HCT116 (cell line): Measurements from ENCODE around the gene BEND6. TPM values are rescaled to one million over a fixed set of nuclear protein-coding genes. Genes with fewer than 3 reads are reported as not detected.

Experiments used
- ATAC-seq: fragments of 200-7000 bp; cut with Tn5 transposase; 2 replicates; pipeline ENCODE4 v1.9.1; 2020; ENCODE audit warnings: mild to moderate bottlenecking, moderate library complexity
- BruUV-seq: library from RNA; stranded (reverse); fragments of 400-500 nt; replicated peaks from 2 replicates; lab custom pipeline; 2021; lab: Mats Ljungman, UMichigan
- CTCF ChIA-PET: fragments of 300-600 bp; sonication (Branson Sonifier 250); formaldehyde crosslinking; loops from one replicate; lab custom pipeline; 2021; ENCODE audit warnings: antibody characterized with exemption; lab: Charles Lee
- POLR2A ChIA-PET: fragments of 300-600, 350-600 bp; sonication (Branson Sonifier 250); formaldehyde crosslinking; loops from one replicate; lab custom pipeline; 2021; ENCODE audit warnings: antibody characterized with exemption; lab: Charles Lee
- RAD21 ChIA-PET, 2 experiments: fragments of 300-600 bp; sonication (Branson Sonifier 250); formaldehyde crosslinking; loops; one replicate each; lab custom pipeline; 2023; ENCODE audit warnings: low total read pairs in 2 of 2; ENCODE audit not compliant: uncharacterized antibody in 2 of 2, unreplicated experiment in 2 of 2, low non-redundant PET in 1 of 2; lab: Charles Lee
- DNase-seq: peaks from one replicate; pipeline ENCODE4 v3.0.0-alpha.2; 2010; ENCODE audit warnings: low read depth, low spot score
- H2AFZ ChIP-seq: fragments of 200-600 bp; shearing (Covaris generic), sonication (generic); 2 replicates; pipeline ENCODE4 v1.6.1; 2017; ENCODE audit warnings: low read depth, mixed run types, mixed read lengths, antibody characterized with exemption, low read length; ENCODE audit not compliant: poor library complexity, severe bottlenecking
- H3K27ac ChIP-seq: 2 replicates; pipeline ENCODE4 v1.5.1; 2012; ENCODE audit warnings: low read depth, low read length
- H3K27me3 ChIP-seq: fragments of 200-600 bp; sonication (generic); 2 replicates; pipeline ENCODE4 v1.6.1; 2016; ENCODE audit warnings: mixed run types, low read length, mixed read lengths; ENCODE audit not compliant: insufficient read depth
- H3K36me3 ChIP-seq, 2 experiments: fragments of 200-500 bp in 1 of 2; fragments of 200-600 bp in 1 of 2; sonication (Bioruptor generic) in 1 of 2; sonication (generic) in 1 of 2; 2 replicates each; pipeline versions ENCODE4 v1.5.1 to v1.6.1; 2014 to 2016; ENCODE audit warnings: low read length in 2 of 2, inconsistent platforms in 1 of 2, mixed read lengths in 1 of 2, mixed run types in 1 of 2; ENCODE audit not compliant: insufficient read depth in 2 of 2, control insufficient read depth in 1 of 2
- H3K4me1 ChIP-seq, 2 experiments: fragments of 200-600 bp in 1 of 2; sonication (generic) in 1 of 2; 2 replicates each; pipeline versions ENCODE4 v1.5.1 to v1.6.1; 2012 to 2017; ENCODE audit warnings: low read length in 2 of 2, inconsistent platforms in 1 of 2, mild to moderate bottlenecking in 1 of 2, mixed read lengths in 1 of 2, mixed run types in 1 of 2, moderate library complexity in 1 of 2; ENCODE audit not compliant: insufficient read depth in 2 of 2, control insufficient read depth in 1 of 2
- H3K4me2 ChIP-seq: fragments of 200-600 bp; sonication (generic); 2 replicates; pipeline ENCODE4 v1.6.1; 2017; ENCODE audit warnings: mixed run types, low read length, mixed read lengths
- H3K4me3 ChIP-seq, 2 experiments: fragments of 200-600 bp in 1 of 2; sonication (generic) in 1 of 2; replicated peaks in 1 of 2; 2 replicates each; pipeline ENCODE4 v1.5.1; 2011 to 2016; ENCODE audit warnings: low read length in 2 of 2, control low read depth in 1 of 2, low read depth in 1 of 2, mild to moderate bottlenecking in 1 of 2, mixed read lengths in 1 of 2, mixed run types in 1 of 2
- H3K79me2 ChIP-seq: fragments of 200-600 bp; sonication (generic); 2 replicates; pipeline ENCODE4 v1.6.1; 2017; ENCODE audit warnings: mild to moderate bottlenecking, mixed run types, low read length, moderate library complexity, mixed read lengths; ENCODE audit not compliant: insufficient read depth
- H3K9ac ChIP-seq: fragments of 200-600 bp; sonication (generic); 2 replicates; pipeline ENCODE4 v1.6.1; 2016; ENCODE audit warnings: low read length, mixed read lengths
- H3K9me2 ChIP-seq: fragments of 200-600 bp; sonication (generic), shearing (Covaris generic); 2 replicates; pipeline ENCODE4 v1.6.1; 2017; ENCODE audit warnings: mixed run types, mild to moderate bottlenecking, moderate library complexity; ENCODE audit not compliant: insufficient read depth
- H3K9me3 ChIP-seq, 2 experiments: fragments of 200-500 bp in 1 of 2; fragments of 200-600 bp in 1 of 2; sonication (Bioruptor generic) in 1 of 2; sonication (generic) in 1 of 2; 2 replicates each; pipeline ENCODE4 v1.6.1; 2014 to 2017; ENCODE audit warnings: low read length in 2 of 2, mixed read lengths in 2 of 2, inconsistent platforms in 1 of 2, low read depth in 1 of 2, mild to moderate bottlenecking in 1 of 2, mixed run types in 1 of 2, moderate library complexity in 1 of 2; ENCODE audit not compliant: control insufficient read depth in 1 of 2, insufficient read depth in 1 of 2
- H4K20me1 ChIP-seq: fragments of 200-600 bp; sonication (generic), shearing (Covaris generic); 2 replicates; pipeline ENCODE4 v1.6.1; 2017; ENCODE audit warnings: mixed run types, mild to moderate bottlenecking, moderate library complexity; ENCODE audit not compliant: insufficient read depth
- ATF3 ChIP-seq: IDR thresholded peaks from 2 replicates; pipeline ENCODE4 v1.6.1; 2012
- EGR1 ChIP-seq: IDR thresholded peaks from 2 replicates; pipeline ENCODE4 v1.6.1; 2012; ENCODE audit warnings: low read depth
- ELF1 ChIP-seq: IDR thresholded peaks from 2 replicates; pipeline ENCODE4 v1.6.1; 2012; ENCODE audit warnings: low read depth, borderline replicate concordance
- EZH2phosphoT487 ChIP-seq: fragments of 200-600 bp; IDR thresholded peaks from 2 replicates; pipeline ENCODE4 v1.6.1; 2018; ENCODE audit warnings: antibody characterized with exemption, borderline replicate concordance
- POLR2A ChIP-seq: IDR thresholded peaks from 2 replicates; pipeline ENCODE4 v1.7.0; 2011; ENCODE audit warnings: borderline replicate concordance; ENCODE audit not compliant: insufficient read depth, insufficient read length; ENCODE audit errors: extremely low read depth
- RAD21 ChIP-seq: IDR thresholded peaks from 2 replicates; pipeline ENCODE4 v1.6.1; 2012; ENCODE audit warnings: low read depth, mild to moderate bottlenecking
- REST ChIP-seq: IDR thresholded peaks from 2 replicates; pipeline ENCODE4 v1.6.1; 2012; ENCODE audit warnings: low read depth
- SP1 ChIP-seq: IDR thresholded peaks from 2 replicates; pipeline ENCODE4 v1.6.1; 2012; ENCODE audit warnings: low read depth
- TCF7L2 ChIP-seq: IDR thresholded peaks from 2 replicates; pipeline ENCODE4 v1.7.0; 2011; ENCODE audit warnings: borderline replicate concordance, inconsistent platforms; ENCODE audit not compliant: insufficient read depth, insufficient read length; ENCODE audit errors: extremely low read depth
- YY1 ChIP-seq: IDR thresholded peaks from 2 replicates; pipeline ENCODE4 v1.6.1; 2011; ENCODE audit warnings: low read length, low read depth, moderate library complexity, mild to moderate bottlenecking; ENCODE audit not compliant: insufficient replicate concordance; ENCODE audit errors: extremely low read depth
- ZBTB33 ChIP-seq: IDR thresholded peaks from 2 replicates; pipeline ENCODE4 v1.6.1; 2011; ENCODE audit warnings: mild to moderate bottlenecking, low read length, moderate library complexity; ENCODE audit not compliant: insufficient replicate concordance; ENCODE audit errors: extremely low read depth
- ZFX ChIP-seq: fragments of 450-650 bp; IDR thresholded peaks from 2 replicates; pipeline ENCODE4 v1.6.1; 2017
- ZNF274 ChIP-seq: fragments of 200-500 bp; sonication (Bioruptor generic); IDR thresholded peaks from 2 replicates; pipeline ENCODE4 v1.6.1; 2014; ENCODE audit warnings: mild to moderate bottlenecking, low read depth, low read length, inconsistent platforms
- intact Hi-C: fragments of 100-400 bp; cut with micrococcal nuclease; formaldehyde crosslinking; loops from 2 replicates; pipeline ENCODE4 v1.10.0; 2022
- total RNA-seq: library from RNA; stranded (reverse); gene quantifications from one replicate; pipeline ENCODE4 v1.2.1, GENCODE V29; 2021; ENCODE audit not compliant: unreplicated experiment
- TF ChIP-seq, protein P1 (sequence below), 3 experiments: fragments of 200-600 bp in 1 of 3; sonication (generic) in 1 of 3; IDR thresholded peaks in 2 of 3; conservative IDR thresholded peaks in 1 of 3; 2 replicates each; pipeline ENCODE4 v1.5.1; 2012 to 2017; ENCODE audit warnings: low read depth in 2 of 3, low read length in 2 of 3, antibody characterized with exemption in 1 of 3, borderline replicate concordance in 1 of 3, control low read depth in 1 of 3, mild to moderate bottlenecking in 1 of 3, mixed read lengths in 1 of 3, mixed run types in 1 of 3, moderate library complexity in 1 of 3; ENCODE audit not compliant: insufficient read depth in 1 of 3
- TF ChIP-seq, protein P2 (sequence below): IDR thresholded peaks from 2 replicates; pipeline ENCODE4 v1.6.1; 2012

The BEND6 gene
- total RNA-seq, 1 experiment from 2014 or later: 4.0 TPM

GRCh38 chr6:56914798-56915658 lies 39.9 kb upstream of the BEND6 start:
- RAD21 ChIA-PET: interaction anchor here in 1 of 2 experiments (1.2 kb wide), 1 partner anchor 24 kb away, joined by 3 read pairs; no protein-coding TSS in a partner anchor
- no peak for DNase-seq
- Histone ChIP-seq H3K9me3 (no peaks in the 10 kb centered on the region), H4K20me1 (no peaks in the 10 kb centered on the region; the same call in 1 of the 2 replicates), H3K9me2 (no peaks in the 10 kb centered on the region), H3K4me1 (peaks cover 54 to 73% of the 10 kb centered on the region in 2 experiments), H3K27me3 (no peaks in the 10 kb centered on the region), H3K36me3 (no peaks in the 10 kb centered on the region), H3K4me3 (no peak overlapping the region), H2AFZ (no peak overlapping the region), H3K4me2 (peak overlapping the region; percentile 8; the same call in 1 of the 2 replicates), H3K9ac (no peak overlapping the region), H3K27ac (no peak overlapping the region), H3K79me2 (peaks cover 75% of the 10 kb centered on the region)
- CTCF ChIA-PET: interaction anchor here (2.4 kb wide), 1 partner anchor 11 kb away, joined by 10 read pairs; no protein-coding TSS in a partner anchor
- POLR2A ChIA-PET: no interaction called here
- TF ChIP-seq POLR2A: no peak
- TF ChIP-seq ZNF274: no peak
- TF ChIP-seq TCF7L2: no peak
- TF ChIP-seq EGR1: no peak
- TF ChIP-seq YY1: no peak
- TF ChIP-seq EZH2phosphoT487: no peak
- TF ChIP-seq SP1: no peak
- no peak for TF ChIP-seq ELF1
- no peak for TF ChIP-seq REST
- TF ChIP-seq, protein P1, sequence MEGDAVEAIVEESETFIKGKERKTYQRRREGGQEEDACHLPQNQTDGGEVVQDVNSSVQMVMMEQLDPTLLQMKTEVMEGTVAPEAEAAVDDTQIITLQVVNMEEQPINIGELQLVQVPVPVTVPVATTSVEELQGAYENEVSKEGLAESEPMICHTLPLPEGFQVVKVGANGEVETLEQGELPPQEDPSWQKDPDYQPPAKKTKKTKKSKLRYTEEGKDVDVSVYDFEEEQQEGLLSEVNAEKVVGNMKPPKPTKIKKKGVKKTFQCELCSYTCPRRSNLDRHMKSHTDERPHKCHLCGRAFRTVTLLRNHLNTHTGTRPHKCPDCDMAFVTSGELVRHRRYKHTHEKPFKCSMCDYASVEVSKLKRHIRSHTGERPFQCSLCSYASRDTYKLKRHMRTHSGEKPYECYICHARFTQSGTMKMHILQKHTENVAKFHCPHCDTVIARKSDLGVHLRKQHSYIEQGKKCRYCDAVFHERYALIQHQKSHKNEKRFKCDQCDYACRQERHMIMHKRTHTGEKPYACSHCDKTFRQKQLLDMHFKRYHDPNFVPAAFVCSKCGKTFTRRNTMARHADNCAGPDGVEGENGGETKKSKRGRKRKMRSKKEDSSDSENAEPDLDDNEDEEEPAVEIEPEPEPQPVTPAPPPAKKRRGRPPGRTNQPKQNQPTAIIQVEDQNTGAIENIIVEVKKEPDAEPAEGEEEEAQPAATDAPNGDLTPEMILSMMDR (IDR thresholded peaks at IDR 0.05 in 2 of 3, conservative IDR thresholded peaks at IDR 0.05 in 1 of 3; ENCODE audit: borderline replicate concordance in 1 of 3, insufficient read depth in 1 of 3, low read depth in 2 of 3, low read length in 2 of 3): no peak
- TF ChIP-seq, protein P2, sequence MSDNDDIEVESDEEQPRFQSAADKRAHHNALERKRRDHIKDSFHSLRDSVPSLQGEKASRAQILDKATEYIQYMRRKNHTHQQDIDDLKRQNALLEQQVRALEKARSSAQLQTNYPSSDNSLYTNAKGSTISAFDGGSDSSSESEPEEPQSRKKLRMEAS: no peak
- TF ChIP-seq ATF3: no peak
- no peak for TF ChIP-seq RAD21
- TF ChIP-seq ZFX: no peak
- TF ChIP-seq ZBTB33: no peak
- no peak for ATAC-seq
- intact Hi-C loops: no loop called here
- BruUV-seq: no TSS peak
